A549 (cell line): ENCODE results near the gene C11orf68. TPM values are rescaled to one million over a fixed set of nuclear protein-coding genes. Genes with fewer than 3 reads are reported as not detected.

Source experiments
- ATAC-seq, 2 experiments: fragments of 200-7000 bp in 1 of 2; fragments of >200 bp in 1 of 2; cut with Nextera tagmentation in 1 of 2; cut with Tn5 transposase in 1 of 2; 3 replicates each; pipeline versions ENCODE4 v1.8.0 to v1.9.1; 2018 to 2020; ENCODE audit warnings: mild to moderate bottlenecking in 1 of 2, moderate library complexity in 1 of 2
- CTCF ChIA-PET: fragments of 300-600 bp; sonication (Branson Sonifier 250); formaldehyde crosslinking; extraction: SDS; loops from one replicate; lab custom pipeline; 2021; ENCODE audit warnings: antibody characterized with exemption, inconsistent platforms; lab: Yijun Ruan, JAX
- POLR2A ChIA-PET: fragments of 350-600 bp; formaldehyde crosslinking; extraction: SDS; loops from one replicate; lab custom pipeline; 2021; ENCODE audit warnings: antibody characterized with exemption, inconsistent platforms; lab: Yijun Ruan, JAX
- DNase-seq, 2 experiments: peaks; one replicate each; pipeline versions ENCODE4 v3.0.0 to v3.0.0-alpha.2; 2011 to 2016; ENCODE audit warnings: low read depth in 1 of 2, low spot score in 1 of 2
- FAIRE-seq: peaks from 2 replicates; lab custom pipeline; 2011; peaks lifted over from hg19 to GRCh38; lab: Jason Lieb, UNC
- H3K27ac ChIP-seq, 2 experiments: fragments of >200 bp; sonication (Bioruptor Twin); formaldehyde crosslinking; 3 replicates each; pipeline ENCODE4 v1.5.1; 2016 to 2017
- H3K4me1 ChIP-seq: fragments of >200 bp; sonication (Bioruptor Twin); formaldehyde crosslinking; 3 replicates; pipeline ENCODE4 v1.6.1; 2016
- H3K4me2 ChIP-seq: fragments of >200 bp; sonication (Bioruptor Twin); formaldehyde crosslinking; 3 replicates; pipeline ENCODE4 v1.6.1; 2016
- H3K4me3 ChIP-seq: fragments of >200 bp; sonication (Bioruptor Twin); formaldehyde crosslinking; 3 replicates; pipeline ENCODE4 v1.5.1; 2016
- H3K9me3 ChIP-seq: fragments of >200 bp; sonication (Bioruptor Twin); formaldehyde crosslinking; 3 replicates; pipeline ENCODE4 v1.6.1; 2016
- BHLHE40 ChIP-seq: IDR thresholded peaks from 2 replicates; pipeline ENCODE4 v1.6.1; 2012; ENCODE audit warnings: low read depth, low read length, inconsistent platforms
- CBX2 ChIP-seq: fragments of 200-600 bp; sonication (generic); IDR thresholded peaks from 2 replicates; pipeline ENCODE4 v1.6.1; 2016; ENCODE audit warnings: low read depth, mild to moderate bottlenecking, borderline replicate concordance
- EHMT2 ChIP-seq: fragments of 200-600 bp; sonication (generic); IDR thresholded peaks from 2 replicates; pipeline ENCODE4 v1.6.1; 2016; ENCODE audit warnings: antibody characterized with exemption, low read depth, mild to moderate bottlenecking, moderate library complexity
- ESRRA ChIP-seq: fragments of 150-350 bp; IDR thresholded peaks from 2 replicates; pipeline ENCODE4 v1.6.1; 2014; ENCODE audit warnings: mild to moderate bottlenecking, low read length, borderline replicate concordance
- FOSB ChIP-seq: fragments of 250-450 bp; sonication (Bioruptor Pico); IDR thresholded peaks from 2 replicates; pipeline ENCODE4 v1.5.0; 2020; ENCODE audit warnings: mild to moderate bottlenecking, moderate library complexity
- FOXS1 ChIP-seq: fragments of 250-450 bp; sonication (Bioruptor Pico); IDR thresholded peaks from 2 replicates; pipeline ENCODE4 v1.5.0; 2020; ENCODE audit warnings: mild to moderate bottlenecking, moderate library complexity
- HOXA7 ChIP-seq: fragments of 250-450 bp; sonication (Bioruptor Pico); IDR thresholded peaks from 2 replicates; pipeline ENCODE4 v1.5.0; 2020; ENCODE audit warnings: mild to moderate bottlenecking, moderate library complexity
- HOXB5 ChIP-seq: fragments of 250-450 bp; sonication (Bioruptor Pico); IDR thresholded peaks from 2 replicates; pipeline ENCODE4 v1.5.0; 2020; ENCODE audit warnings: mild to moderate bottlenecking, moderate library complexity
- KDM5A ChIP-seq: fragments of 200-600 bp; sonication (generic); IDR thresholded peaks from 2 replicates; pipeline ENCODE4 v1.6.1; 2016; ENCODE audit warnings: antibody characterized with exemption, mild to moderate bottlenecking
- MAFK ChIP-seq: fragments of 450-650 bp; IDR thresholded peaks from 2 replicates; pipeline ENCODE4 v1.6.1; 2014; ENCODE audit not compliant: partially characterized antibody
- MYC ChIP-seq: IDR thresholded peaks from 2 replicates; pipeline ENCODE4 v1.6.1; 2012; ENCODE audit warnings: mild to moderate bottlenecking, inconsistent platforms, low read length, improper control_type of control experiment, borderline replicate concordance
- NPAS2 ChIP-seq: fragments of 250-450 bp; sonication (Bioruptor Pico); IDR thresholded peaks from 2 replicates; pipeline ENCODE4 v1.8.0; 2022; ENCODE audit warnings: mild to moderate bottlenecking, moderate library complexity, borderline replicate concordance
- RAD21 ChIP-seq, 2 experiments: fragments of >200 bp in 1 of 2; sonication (Bioruptor Twin) in 1 of 2; formaldehyde crosslinking in 1 of 2; IDR thresholded peaks in 1 of 2; conservative IDR thresholded peaks in 1 of 2; 2 replicates in 1 of 2; 3 replicates in 1 of 2; pipeline ENCODE4 v1.6.1; 2012 to 2018; ENCODE audit warnings: inconsistent platforms in 1 of 2
- RARB ChIP-seq: fragments of 250-450 bp; sonication (Bioruptor Pico); IDR thresholded peaks from 2 replicates; pipeline ENCODE4 v1.8.0; 2021; ENCODE audit warnings: mild to moderate bottlenecking, moderate library complexity
- SMC3 ChIP-seq: fragments of >200 bp; sonication (Bioruptor Twin); formaldehyde crosslinking; IDR thresholded peaks from 3 replicates; pipeline ENCODE4 v1.6.1; 2018; ENCODE audit warnings: inconsistent platforms
- TFCP2L1 ChIP-seq: fragments of 250-450 bp; sonication (Bioruptor Pico); IDR thresholded peaks from 2 replicates; pipeline ENCODE4 v1.5.0; 2021; ENCODE audit warnings: mild to moderate bottlenecking
- ZC3H11A ChIP-seq: fragments of 450-650 bp; IDR thresholded peaks from 2 replicates; pipeline ENCODE4 v1.6.1; 2014; ENCODE audit warnings: antibody characterized with exemption, mild to moderate bottlenecking
- ZNF302 ChIP-seq: fragments of 250-450 bp; sonication (Bioruptor Pico); IDR thresholded peaks from 2 replicates; pipeline ENCODE4 v1.9.0; 2021; ENCODE audit warnings: inconsistent platforms, mild to moderate bottlenecking, moderate library complexity
- WGBS: methylation state at CpG from one replicate; pipeline ENCODE4 v1.1.6; 2017; ENCODE audit errors: missing lambda C conversion rate; 5-methylcytosine and 5-hydroxymethylcytosine counted together
- polyA plus RNA-seq, 4 experiments: library from polyadenylated mRNA; depleted of rRNA in 3 of 4; stranded (reverse); fragments of >200 nt; fragmentation: RNase III in 1 of 4; extraction: RNeasy Plus Mini Kit Qiagen cat#74134 plus additional on column Dnase treatment in 1 of 4; gene quantifications; 2 replicates in 3 of 4; 3 replicates in 1 of 4; pipeline ENCODE4 v1.2.3, GENCODE V29; 2011 to 2017
- TF ChIP-seq, protein P1 (sequence below): fragments of >200 bp; sonication (Bioruptor Twin); formaldehyde crosslinking; IDR thresholded peaks from 3 replicates; pipeline ENCODE4 v1.5.1; 2016
- TF ChIP-seq, protein P2 (sequence below): fragments of >200 bp; sonication (Bioruptor Twin); formaldehyde crosslinking; IDR thresholded peaks from 3 replicates; pipeline ENCODE4 v1.6.1; 2016
- TF ChIP-seq, protein P3 (sequence below): fragments of >200 bp; sonication (Bioruptor Twin); formaldehyde crosslinking; IDR thresholded peaks from 2 replicates; pipeline ENCODE4 v1.6.1; 2016
- TF ChIP-seq, protein P4 (sequence below): fragments of 150-350 bp; IDR thresholded peaks from 2 replicates; pipeline ENCODE4 v1.6.1; 2014; ENCODE audit warnings: low read depth, mild to moderate bottlenecking, low read length
- TF ChIP-seq, protein P5 (sequence below): IDR thresholded peaks from 2 replicates; pipeline ENCODE4 v1.6.1; 2012

Gene C11orf68
- polyA plus RNA-seq, 2 of the 4 experiments (the other 2 are of a cell fraction), result 10.6 to 17.0 TPM

DNA sequence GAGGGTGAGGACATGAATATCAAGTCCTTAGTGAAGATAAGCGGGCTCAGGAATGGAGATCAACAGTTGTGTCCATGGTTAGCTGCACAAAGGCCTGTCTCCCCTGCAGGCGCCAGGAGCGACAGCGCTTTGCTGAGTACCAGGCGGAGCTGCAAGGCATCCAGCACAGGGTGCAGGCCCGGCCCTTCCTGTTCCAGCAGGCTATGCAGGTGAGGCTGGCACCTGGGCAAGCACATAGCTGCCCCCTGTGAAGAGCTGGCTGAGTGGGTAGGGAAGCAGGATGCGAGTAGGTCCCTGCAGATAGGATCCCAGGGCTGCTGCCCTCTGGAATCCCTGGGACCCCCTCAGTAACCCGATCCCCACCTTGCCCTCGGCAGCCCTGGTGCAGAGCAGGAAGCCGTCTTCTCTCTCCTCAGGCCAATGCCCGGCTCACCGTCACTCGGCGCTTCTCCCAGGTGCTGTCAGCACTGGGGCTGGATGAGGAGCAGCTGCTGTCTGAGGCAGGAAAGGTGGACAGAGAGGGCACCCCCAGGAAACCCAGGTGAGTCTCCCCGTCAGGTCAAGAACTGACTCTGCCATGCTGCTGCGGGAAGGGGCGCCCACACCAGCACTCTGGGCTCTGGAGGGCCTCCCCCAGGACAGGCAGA, 40.0 kb upstream of the C11orf68 start:
- Histone ChIP-seq H3K4me2 (no peak overlapping the region), H3K4me1 (peaks cover 12% of the 10 kb centered on the region; the same call in 2 of the 3 replicates), H3K4me3 (no peak overlapping the region), H3K9me3 (no peaks in the 10 kb centered on the region), H3K27ac (no peak overlapping the region)
- ATAC-seq, result no peak
- DNase-seq, result no peak
- WGBS, result 87% methylated on average over 17 of the region's 17 CpGs
- no peak for FAIRE-seq
- CTCF ChIA-PET, result interaction anchor here (0.7 to 3.3 kb wide), 5 partner anchors 12 to 74 kb away, joined by 3 to 25 read pairs (median 6); partner anchors contain the start of genes CCDC85B and FIBP
- TF ChIP-seq, protein P1, sequence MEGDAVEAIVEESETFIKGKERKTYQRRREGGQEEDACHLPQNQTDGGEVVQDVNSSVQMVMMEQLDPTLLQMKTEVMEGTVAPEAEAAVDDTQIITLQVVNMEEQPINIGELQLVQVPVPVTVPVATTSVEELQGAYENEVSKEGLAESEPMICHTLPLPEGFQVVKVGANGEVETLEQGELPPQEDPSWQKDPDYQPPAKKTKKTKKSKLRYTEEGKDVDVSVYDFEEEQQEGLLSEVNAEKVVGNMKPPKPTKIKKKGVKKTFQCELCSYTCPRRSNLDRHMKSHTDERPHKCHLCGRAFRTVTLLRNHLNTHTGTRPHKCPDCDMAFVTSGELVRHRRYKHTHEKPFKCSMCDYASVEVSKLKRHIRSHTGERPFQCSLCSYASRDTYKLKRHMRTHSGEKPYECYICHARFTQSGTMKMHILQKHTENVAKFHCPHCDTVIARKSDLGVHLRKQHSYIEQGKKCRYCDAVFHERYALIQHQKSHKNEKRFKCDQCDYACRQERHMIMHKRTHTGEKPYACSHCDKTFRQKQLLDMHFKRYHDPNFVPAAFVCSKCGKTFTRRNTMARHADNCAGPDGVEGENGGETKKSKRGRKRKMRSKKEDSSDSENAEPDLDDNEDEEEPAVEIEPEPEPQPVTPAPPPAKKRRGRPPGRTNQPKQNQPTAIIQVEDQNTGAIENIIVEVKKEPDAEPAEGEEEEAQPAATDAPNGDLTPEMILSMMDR, result no peak
- no peak for TF ChIP-seq MYC
- no peak for TF ChIP-seq RAD21 (conservative IDR thresholded peaks at IDR 0.05 in 1 of 2, IDR thresholded peaks at IDR 0.05 in 1 of 2)
- TF ChIP-seq CBX2, result no peak
- no peak for TF ChIP-seq HOXA7 (CRISPR knock-in tag)
- TF ChIP-seq ZNF302 (CRISPR knock-in tag), result no peak
- TF ChIP-seq, protein P2, sequence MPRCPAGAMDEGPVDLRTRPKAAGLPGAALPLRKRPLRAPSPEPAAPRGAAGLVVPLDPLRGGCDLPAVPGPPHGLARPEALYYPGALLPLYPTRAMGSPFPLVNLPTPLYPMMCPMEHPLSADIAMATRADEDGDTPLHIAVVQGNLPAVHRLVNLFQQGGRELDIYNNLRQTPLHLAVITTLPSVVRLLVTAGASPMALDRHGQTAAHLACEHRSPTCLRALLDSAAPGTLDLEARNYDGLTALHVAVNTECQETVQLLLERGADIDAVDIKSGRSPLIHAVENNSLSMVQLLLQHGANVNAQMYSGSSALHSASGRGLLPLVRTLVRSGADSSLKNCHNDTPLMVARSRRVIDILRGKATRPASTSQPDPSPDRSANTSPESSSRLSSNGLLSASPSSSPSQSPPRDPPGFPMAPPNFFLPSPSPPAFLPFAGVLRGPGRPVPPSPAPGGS, result no peak
- no peak for TF ChIP-seq NPAS2
- POLR2A ChIA-PET, result interaction anchor here (1.1 kb wide), 1 partner anchor 68 kb away, joined by 3 read pairs; the partner anchor contains the start of gene CCDC85B

DNA sequence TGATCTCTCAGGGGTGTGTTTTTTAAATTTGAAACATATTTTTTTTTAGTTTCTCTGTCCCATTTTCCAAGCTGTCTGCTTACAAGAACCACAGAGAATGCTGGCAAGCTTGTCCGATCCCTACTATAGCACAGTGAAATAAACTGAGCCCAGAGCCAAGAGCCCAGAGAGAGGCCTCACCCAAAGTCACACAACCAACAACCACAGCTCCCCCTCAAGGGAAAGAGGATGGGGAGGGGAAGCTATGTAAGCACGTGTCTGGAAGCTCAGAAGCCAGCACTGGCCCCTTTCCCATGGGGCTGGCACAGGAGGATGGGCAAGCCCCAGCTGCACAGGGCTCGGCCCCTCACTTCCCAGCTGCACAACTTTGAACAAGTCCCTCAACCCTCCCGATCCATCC, 39.4 kb upstream of the C11orf68 start:
- DNase-seq (no peak), FAIRE-seq (no peak), ATAC-seq (no peak)
- POLR2A ChIA-PET, result no interaction called here
- Histone ChIP-seq H3K9me3 (no peaks in the 10 kb centered on the region), H3K4me2 (no peak overlapping the region), H3K27ac (no peak overlapping the region), H3K4me3 (no peak overlapping the region), H3K4me1 (peaks cover 8% of the 10 kb centered on the region; the same call in 2 of the 3 replicates)
- 65% methylated on average over 4 of the region's 4 CpGs for WGBS
- CTCF ChIA-PET, result interaction anchor here (1.5 to 3.3 kb wide), 3 partner anchors 34 to 73 kb away, joined by 6 to 25 read pairs (median 21); partner anchors contain the start of genes CCDC85B and FIBP
- no peak for TF ChIP-seq ZC3H11A

DNA sequence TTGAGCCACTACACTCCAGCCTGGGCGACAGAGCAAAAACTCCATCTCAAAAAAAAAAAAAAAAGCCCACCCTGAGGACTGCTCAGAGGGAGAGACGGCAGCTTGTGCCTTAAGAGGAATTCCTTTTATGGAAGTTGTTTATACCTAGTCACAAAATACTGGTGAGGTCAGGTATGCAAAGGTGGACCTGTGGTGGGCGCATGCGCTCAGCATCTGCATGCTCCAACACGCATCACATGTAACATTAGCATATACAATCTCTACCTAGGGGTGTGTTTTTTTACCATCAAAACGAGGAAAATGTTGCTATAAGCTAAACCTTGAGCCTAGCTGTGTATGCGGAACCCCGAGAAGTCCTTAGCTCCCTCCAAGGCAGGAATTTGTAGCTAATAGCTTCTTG, 35.9 kb upstream of the C11orf68 start:
- ATAC-seq (no peak), FAIRE-seq (no peak), DNase-seq (no peak)
- Histone ChIP-seq H3K4me3 (no peak overlapping the region), H3K4me1 (peaks cover 9% of the 10 kb centered on the region), H3K27ac (no peak overlapping the region), H3K9me3 (no peaks in the 10 kb centered on the region), H3K4me2 (no peak overlapping the region)
- ChIA-PET POLR2A (no interaction called here), CTCF (interaction anchor here (0.6 to 3.2 kb wide), 7 partner anchors 8 to 250 kb away, joined by 3 to 14 read pairs (median 5); partner anchors contain the start of gene FIBP)
- WGBS, result 75% methylated on average over 8 of the region's 8 CpGs
- TF ChIP-seq RARB, result no peak
- no peak for TF ChIP-seq RAD21 (conservative IDR thresholded peaks at IDR 0.05 in 1 of 2, IDR thresholded peaks at IDR 0.05 in 1 of 2)
- TF ChIP-seq EHMT2, result no peak
- TF ChIP-seq SMC3, result no peak
- no peak for TF ChIP-seq MAFK
- TF ChIP-seq HOXB5 (CRISPR knock-in tag), result no peak
- TF ChIP-seq, protein P3, sequence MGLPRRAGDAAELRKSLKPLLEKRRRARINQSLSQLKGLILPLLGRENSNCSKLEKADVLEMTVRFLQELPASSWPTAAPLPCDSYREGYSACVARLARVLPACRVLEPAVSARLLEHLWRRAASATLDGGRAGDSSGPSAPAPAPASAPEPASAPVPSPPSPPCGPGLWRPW, result no peak
- no peak for TF ChIP-seq TFCP2L1 (CRISPR knock-in tag)
- TF ChIP-seq BHLHE40, result no peak
- no peak for TF ChIP-seq FOSB
- TF ChIP-seq, protein P4, sequence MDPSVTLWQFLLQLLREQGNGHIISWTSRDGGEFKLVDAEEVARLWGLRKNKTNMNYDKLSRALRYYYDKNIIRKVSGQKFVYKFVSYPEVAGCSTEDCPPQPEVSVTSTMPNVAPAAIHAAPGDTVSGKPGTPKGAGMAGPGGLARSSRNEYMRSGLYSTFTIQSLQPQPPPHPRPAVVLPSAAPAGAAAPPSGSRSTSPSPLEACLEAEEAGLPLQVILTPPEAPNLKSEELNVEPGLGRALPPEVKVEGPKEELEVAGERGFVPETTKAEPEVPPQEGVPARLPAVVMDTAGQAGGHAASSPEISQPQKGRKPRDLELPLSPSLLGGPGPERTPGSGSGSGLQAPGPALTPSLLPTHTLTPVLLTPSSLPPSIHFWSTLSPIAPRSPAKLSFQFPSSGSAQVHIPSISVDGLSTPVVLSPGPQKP, result no peak
- TF ChIP-seq KDM5A, result no peak
- TF ChIP-seq, protein P5, sequence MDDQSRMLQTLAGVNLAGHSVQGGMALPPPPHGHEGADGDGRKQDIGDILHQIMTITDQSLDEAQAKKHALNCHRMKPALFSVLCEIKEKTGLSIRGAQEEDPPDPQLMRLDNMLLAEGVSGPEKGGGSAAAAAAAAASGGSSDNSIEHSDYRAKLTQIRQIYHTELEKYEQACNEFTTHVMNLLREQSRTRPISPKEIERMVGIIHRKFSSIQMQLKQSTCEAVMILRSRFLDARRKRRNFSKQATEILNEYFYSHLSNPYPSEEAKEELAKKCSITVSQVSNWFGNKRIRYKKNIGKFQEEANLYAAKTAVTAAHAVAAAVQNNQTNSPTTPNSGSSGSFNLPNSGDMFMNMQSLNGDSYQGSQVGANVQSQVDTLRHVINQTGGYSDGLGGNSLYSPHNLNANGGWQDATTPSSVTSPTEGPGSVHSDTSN, result no peak
- TF ChIP-seq CBX2, result no peak
- TF ChIP-seq ESRRA, result no peak
- TF ChIP-seq, protein P2, result no peak
- no peak for TF ChIP-seq FOXS1
- no peak for TF ChIP-seq ZNF302 (CRISPR knock-in tag)
